ENCODE data around the gene ELOA2. TPM values are rescaled to one million over a fixed set of nuclear protein-coding genes. Genes with fewer than 3 reads are reported as not detected.
"Not testable (repeated sequence)": the region's sequence is repeated elsewhere in the genome, so short reads cannot be mapped to it uniquely, and the experiment has no call there.

The ELOA2 gene
- total RNA-seq, 1 experiment from 2014 or later, result not detected

DNA sequence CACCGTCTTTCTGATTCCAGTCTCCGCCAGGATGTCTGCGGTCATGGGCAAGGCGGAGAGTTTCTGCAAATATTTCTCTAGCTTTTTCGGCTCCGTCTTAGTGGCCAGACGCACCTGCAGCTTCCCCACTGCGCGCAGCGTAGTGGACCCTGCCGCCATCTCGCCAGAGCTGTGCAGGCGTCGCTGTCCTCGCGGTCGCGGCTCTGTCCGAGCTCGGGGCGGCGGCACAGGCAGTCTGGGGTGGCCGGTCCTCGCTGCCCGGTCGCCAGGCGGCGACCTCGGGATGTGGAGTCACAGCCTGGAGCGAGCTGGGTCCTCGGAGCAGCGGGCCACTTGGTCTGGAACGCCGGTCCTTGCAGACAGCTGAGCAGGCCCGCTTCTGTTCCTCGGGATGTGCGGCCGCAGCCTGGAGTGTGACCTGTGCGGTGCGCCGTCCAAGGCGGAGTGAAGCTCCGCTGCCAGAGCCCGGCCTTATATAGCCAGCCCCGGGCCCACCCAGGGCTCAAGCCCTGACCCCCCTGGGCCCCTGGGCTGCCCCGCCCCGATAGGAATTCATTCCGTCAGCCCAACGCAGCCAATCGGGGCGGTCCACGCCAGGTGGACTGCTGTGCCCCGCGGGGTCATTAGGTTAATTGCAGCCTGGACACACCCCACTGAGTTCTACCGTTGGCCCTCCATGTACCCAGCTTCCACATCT is 11.5 kb downstream of the ELOA2 start:
- not testable (repeated sequence) for DNase-seq (ENCODE audit: low read depth)

DNA sequence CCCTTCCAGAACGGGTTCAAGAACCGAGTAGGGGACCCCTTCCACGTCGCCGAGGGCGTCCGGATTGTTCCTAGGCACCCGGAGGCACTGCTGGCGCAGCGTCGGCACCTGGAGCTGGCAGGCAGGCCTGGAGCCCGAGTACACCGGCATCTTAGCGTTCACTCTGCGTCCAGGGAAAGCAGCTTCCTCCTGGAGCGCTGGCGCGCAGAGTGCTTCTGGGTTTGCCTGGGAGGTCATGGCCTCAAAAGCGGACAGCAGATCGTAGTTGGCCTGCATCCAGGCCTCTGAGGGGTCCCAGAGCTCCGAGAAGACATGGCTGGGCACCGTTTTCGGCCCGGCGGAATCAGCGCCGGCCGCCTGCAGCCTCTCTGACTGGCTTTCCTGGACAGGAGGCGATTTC is 12.6 kb downstream of the ELOA2 start:
- not testable (repeated sequence) for DNase-seq (ENCODE audit: low read depth)

DNA sequence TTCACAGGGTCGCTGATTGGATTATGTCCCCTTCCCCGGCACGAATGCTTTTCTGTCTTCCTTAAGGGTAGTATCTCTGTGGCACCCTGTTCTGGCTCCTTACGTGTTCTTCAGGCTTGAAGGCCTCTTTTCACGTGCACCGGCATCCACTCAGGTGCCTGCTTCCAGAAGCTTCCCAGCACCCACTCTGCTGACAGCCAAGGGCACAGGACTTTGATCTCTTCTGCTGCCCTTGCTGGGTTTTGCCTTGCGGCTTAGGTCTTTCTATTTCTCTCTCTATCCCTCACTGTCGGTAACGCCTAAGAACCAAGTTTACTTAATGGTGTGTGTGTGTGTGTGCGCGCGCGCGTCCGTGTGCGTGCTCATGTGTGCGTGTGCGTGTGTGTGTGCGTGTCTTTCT is 14.7 kb downstream of the ELOA2 start:
- not testable (repeated sequence) for DNase-seq (ENCODE audit: low read depth)

DNA sequence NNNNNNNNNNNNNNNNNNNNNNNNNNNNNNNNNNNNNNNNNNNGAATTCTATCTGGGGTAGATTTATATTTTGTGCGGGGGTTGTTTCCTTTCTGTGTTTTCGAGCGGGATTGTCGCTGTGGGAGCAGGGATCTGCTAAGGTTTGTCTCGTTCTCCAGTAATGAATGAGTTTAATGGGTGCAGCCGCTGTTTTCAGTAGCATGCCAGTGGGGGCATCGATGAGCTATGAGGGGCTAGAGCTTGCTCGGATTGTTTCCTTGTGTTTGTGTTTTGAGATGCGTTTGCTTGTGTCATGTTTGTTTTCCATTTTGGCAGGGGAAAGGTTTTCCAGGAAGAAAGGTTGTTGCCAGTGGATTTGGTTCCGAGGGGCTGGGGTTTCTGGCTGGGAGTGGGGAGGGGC is 15.6 kb downstream of the ELOA2 start:
- DNase-seq (ENCODE audit: low read depth), result not testable (repeated sequence)

Other genes with a start within 250 kb of the ELOA2 start
- gene PIAS2, start 118.1 kb downstream of the ELOA2 start, total RNA-seq (2014; rRNA removed; shearing (Covaris generic)), result 15.8 and 17.6 TPM in 2 replicates
- 0.98 and 3.7 TPM in 2 replicates for gene KATNAL2, start 118.0 kb downstream of the ELOA2 start, total RNA-seq (2014; rRNA removed; shearing (Covaris generic))
- 12.1 and 22.9 TPM in 2 replicates for gene HDHD2, start 114.9 kb upstream of the ELOA2 start, total RNA-seq (2014; rRNA removed; shearing (Covaris generic))
- gene IER3IP1, start 140.7 kb upstream of the ELOA2 start, total RNA-seq (2014; rRNA removed; shearing (Covaris generic)), result 28.2 and 38.5 TPM in 2 replicates
- gene SKOR2, start 216.0 kb upstream of the ELOA2 start, total RNA-seq (2014; rRNA removed; shearing (Covaris generic)), result not detected in 2 replicates